Measurements from ENCODE around the gene LRFN5. TPM values are rescaled to one million over a fixed set of nuclear protein-coding genes. Genes with fewer than 3 reads are reported as not detected.

The LRFN5 gene
- total and polyA plus RNA-seq, 9 of the 15 experiments (the other 6 are each of a cell fraction or from before 2014, with no cell fraction given) = 0.01 to 0.27 (median 0.09) TPM; not detected in 1

- TF ChIP-seq CREB5 (CRISPR knock-in tag; IDR thresholded peaks at IDR 0.05) (no peak), TAF9B (IDR thresholded peaks at IDR 0.05; ENCODE audit: partially characterized antibody) (no peak), RFX1 (IDR thresholded peaks at IDR 0.05) (no peak), JUND (IDR thresholded peaks at IDR 0.05; ENCODE audit: borderline replicate concordance, low read depth, low read length) (no peak), JUND (tag; IDR thresholded peaks at IDR 0.05; ENCODE audit: borderline replicate concordance, low read depth, low read length) (no peak), ZNF354B (CRISPR knock-in tag; IDR thresholded peaks at IDR 0.05) (no peak)
These were observed 266.4 kb downstream of the LRFN5 start (continued) for GRCh38 chr14:41872931-41873685.

GRCh38 chr14:41873686-41874317 lies 267.1 kb downstream of the LRFN5 start:
- Histone ChIP-seq H3K27me3 (ENCODE audit: control insufficient read depth in 2 of 2, insufficient read depth in 2 of 2, low read length in 2 of 2) (no peaks in the 10 kb centered on the region), H3K36me3 (ENCODE audit: control insufficient read depth, insufficient read depth, low read length) (no peaks in the 10 kb centered on the region), H3K4me2 (ENCODE audit: insufficient read depth, low read length) (no peak overlapping the region), H3K9me3 (replicated peaks; ENCODE audit: control insufficient read depth, insufficient read depth, low read depth, low read length) (no peaks in the 10 kb centered on the region), H3K4me1 (replicated peaks in 1 of 2; ENCODE audit: control insufficient read depth in 2 of 2, insufficient read depth in 2 of 2, low read length in 2 of 2) (no peaks in the 10 kb centered on the region), H4K20me1 (replicated peaks; ENCODE audit: control insufficient read depth, insufficient read depth, low read length) (no peaks in the 10 kb centered on the region), H3K79me2 (ENCODE audit: control insufficient read depth, insufficient read depth, low read length) (no peaks in the 10 kb centered on the region), H3K4me3 (no peak overlapping the region), H3K9ac (ENCODE audit: insufficient read depth in 1 of 2, low read depth in 2 of 2, low read length in 2 of 2) (no peak overlapping the region), H3K27ac (ENCODE audit: extremely low read depth, low read depth, low read length) (no peak overlapping the region), H3K9me1 (ENCODE audit: control insufficient read depth, insufficient read depth, low read length) (no peaks in the 10 kb centered on the region), H2AFZ (ENCODE audit: low read depth, low read length) (no peak overlapping the region)
- in situ Hi-C loops (cut with MboI) (no loop called here), intact Hi-C loops (cut with micrococcal nuclease) (no loop called here)
- no peak for DNase-seq (ENCODE audit: extremely low read depth in 1 of 4, low spot score in 3 of 4)
- no peak for ATAC-seq
- ChIA-PET CTCF (ENCODE audit: low intra/inter-chr PET ratio) (no interaction called here), POLR2A (no interaction called here)
- no peak for FAIRE-seq
- BruUV-seq (replicated peaks) = no TSS peak
- no CpG with 5 or more reads among the region's 1 CpG for WGBS (ENCODE audit: insufficient coverage, low coverage, missing lambda C conversion rate)
- TF ChIP-seq ESRRA (IDR thresholded peaks at IDR 0.05; ENCODE audit: borderline replicate concordance, low read depth) (no peak), KLF1 (tag; IDR thresholded peaks at IDR 0.05) (no peak), RBBP5 (IDR thresholded peaks at IDR 0.05; ENCODE audit: borderline replicate concordance, insufficient read depth, low read length, poor library complexity, severe bottlenecking) (no peak), ZNF507 (tag; conservative IDR thresholded peaks at IDR 0.05) (no peak), HMGXB4 (CRISPR knock-in tag; IDR thresholded peaks at IDR 0.05) (no peak), NCOR1 (IDR thresholded peaks at IDR 0.05) (no peak), ZNF3 (CRISPR knock-in tag; IDR thresholded peaks at IDR 0.05) (no peak), SAFB2 (IDR thresholded peaks at IDR 0.05; ENCODE audit: borderline replicate concordance, low read depth, low read length, severe bottlenecking) (no peak), BCOR (IDR thresholded peaks at IDR 0.05) (no peak), HNRNPLL (IDR thresholded peaks at IDR 0.05; ENCODE audit: low read depth, low read length, poor library complexity, severe bottlenecking) (no peak), HNRNPH1 (optimal IDR thresholded peaks at IDR 0.05; ENCODE audit: low read depth, low read length) (no peak), ZNF23 (CRISPR knock-in tag; IDR thresholded peaks at IDR 0.05) (no peak), SIX5 (IDR thresholded peaks at IDR 0.05; ENCODE audit: borderline replicate concordance in 1 of 2, insufficient read depth in 1 of 2, low read depth in 1 of 2, low read length in 2 of 2) (no peak)

All from K562 (cell line).